GM12878 (cell line): Measurements from ENCODE around the gene COL26A1.

Experiments used
- ATF7 ChIP-seq: fragments of 450-650 bp; IDR thresholded peaks from 2 replicates; pipeline ENCODE4 v1.6.1; 2016; ENCODE audit warnings: low read depth, mild to moderate bottlenecking
- EP300 ChIP-seq, 2 experiments: fragments of 150-350 bp in 1 of 2; IDR thresholded peaks; 2 replicates each; pipeline ENCODE4 v1.6.1; 2011 to 2012; ENCODE audit warnings: low read depth in 2 of 2, low read length in 2 of 2, borderline replicate concordance in 1 of 2, improper control_type of control experiment in 1 of 2, inconsistent platforms in 1 of 2; ENCODE audit not compliant: control insufficient read depth in 1 of 2
- JUND ChIP-seq: IDR thresholded peaks from 2 replicates; pipeline ENCODE4 v1.6.1; 2012; ENCODE audit warnings: low read depth, mild to moderate bottlenecking, low read length, improper control_type of control experiment, moderate library complexity
- MYB ChIP-seq: fragments of 150-350 bp; IDR thresholded peaks from 2 replicates; pipeline ENCODE4 v1.6.1; 2014; ENCODE audit warnings: mild to moderate bottlenecking, low read depth, low read length, borderline replicate concordance
- NFIC ChIP-seq: IDR thresholded peaks from 2 replicates; pipeline ENCODE4 v1.6.1; 2012; ENCODE audit warnings: low read depth, mild to moderate bottlenecking, inconsistent platforms, low read length, moderate library complexity
- POLR2AphosphoS5 ChIP-seq: IDR thresholded peaks from 2 replicates; pipeline ENCODE4 v1.6.1; 2011; ENCODE audit warnings: mild to moderate bottlenecking, low read length, inconsistent platforms
- RAD21 ChIP-seq: IDR thresholded peaks from 2 replicates; pipeline ENCODE4 v1.6.1; 2011; ENCODE audit warnings: mild to moderate bottlenecking, low read depth, low read length, moderate library complexity; ENCODE audit not compliant: insufficient read depth
- STAT1 ChIP-seq: fragments of 450-650 bp; conservative IDR thresholded peaks from 2 replicates; pipeline ENCODE4 v1.6.1; 2014; ENCODE audit warnings: antibody characterized with exemption, mild to moderate bottlenecking
- TAF1 ChIP-seq: IDR thresholded peaks from 2 replicates; pipeline ENCODE4 v1.6.1; 2011; ENCODE audit warnings: mild to moderate bottlenecking, low read depth, low read length, borderline replicate concordance
- TF ChIP-seq, protein P1 (sequence below), 3 experiments: IDR thresholded peaks in 2 of 3; conservative IDR thresholded peaks in 1 of 3; 2 replicates each; pipeline ENCODE4 v1.5.1; 2011; ENCODE audit warnings: low read depth in 3 of 3, low read length in 3 of 3, mild to moderate bottlenecking in 3 of 3, control low read depth in 2 of 3, moderate library complexity in 2 of 3, inconsistent platforms in 1 of 3, mixed read lengths in 1 of 3; ENCODE audit not compliant: control insufficient read depth in 2 of 3, insufficient read depth in 1 of 3; ENCODE audit errors: extremely low read depth in 1 of 3
- TF ChIP-seq, protein P2 (sequence below): IDR thresholded peaks from 2 replicates; pipeline ENCODE4 v1.6.1; 2012; ENCODE audit warnings: low read depth, low read length, improper control_type of control experiment

DNA sequence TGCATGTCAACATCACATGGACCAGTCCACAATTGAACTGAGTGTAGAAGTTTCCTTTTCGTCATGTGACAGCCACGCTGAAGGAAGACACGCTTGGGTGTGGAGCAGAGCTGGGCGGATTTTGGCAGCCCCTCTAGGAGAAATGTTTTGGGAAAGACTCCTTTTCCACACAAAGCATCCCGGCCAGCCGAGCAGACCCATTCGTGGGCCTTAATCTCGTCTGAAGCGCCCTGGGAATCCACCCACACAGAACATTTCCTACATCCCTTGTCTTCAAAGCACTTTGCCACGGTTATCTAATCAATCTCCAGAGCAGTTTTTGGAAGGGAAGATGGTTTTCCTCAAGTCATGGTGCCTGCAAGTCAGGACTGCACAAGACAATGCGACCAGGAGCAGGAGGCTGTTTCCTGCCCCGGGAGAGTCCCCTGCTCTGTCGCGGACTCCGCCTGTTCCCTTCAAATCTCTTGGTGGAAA, 32.6 kb upstream of the COL26A1 start:
- no peak for TF ChIP-seq TAF1
- TF ChIP-seq NFIC, result no peak
- TF ChIP-seq EP300 (IDR thresholded peaks at IDR 0.05; ENCODE audit: borderline replicate concordance in 1 of 2, control insufficient read depth in 1 of 2, low read depth in 2 of 2, low read length in 2 of 2), result no peak
- no peak for TF ChIP-seq STAT1
- TF ChIP-seq POLR2AphosphoS5, result no peak
- TF ChIP-seq RAD21, result no peak
- no peak for TF ChIP-seq MYB
- TF ChIP-seq JUND, result no peak
- TF ChIP-seq, protein P1, sequence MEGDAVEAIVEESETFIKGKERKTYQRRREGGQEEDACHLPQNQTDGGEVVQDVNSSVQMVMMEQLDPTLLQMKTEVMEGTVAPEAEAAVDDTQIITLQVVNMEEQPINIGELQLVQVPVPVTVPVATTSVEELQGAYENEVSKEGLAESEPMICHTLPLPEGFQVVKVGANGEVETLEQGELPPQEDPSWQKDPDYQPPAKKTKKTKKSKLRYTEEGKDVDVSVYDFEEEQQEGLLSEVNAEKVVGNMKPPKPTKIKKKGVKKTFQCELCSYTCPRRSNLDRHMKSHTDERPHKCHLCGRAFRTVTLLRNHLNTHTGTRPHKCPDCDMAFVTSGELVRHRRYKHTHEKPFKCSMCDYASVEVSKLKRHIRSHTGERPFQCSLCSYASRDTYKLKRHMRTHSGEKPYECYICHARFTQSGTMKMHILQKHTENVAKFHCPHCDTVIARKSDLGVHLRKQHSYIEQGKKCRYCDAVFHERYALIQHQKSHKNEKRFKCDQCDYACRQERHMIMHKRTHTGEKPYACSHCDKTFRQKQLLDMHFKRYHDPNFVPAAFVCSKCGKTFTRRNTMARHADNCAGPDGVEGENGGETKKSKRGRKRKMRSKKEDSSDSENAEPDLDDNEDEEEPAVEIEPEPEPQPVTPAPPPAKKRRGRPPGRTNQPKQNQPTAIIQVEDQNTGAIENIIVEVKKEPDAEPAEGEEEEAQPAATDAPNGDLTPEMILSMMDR (IDR thresholded peaks at IDR 0.05 in 2 of 3, conservative IDR thresholded peaks at IDR 0.05 in 1 of 3; ENCODE audit: control insufficient read depth in 2 of 3, extremely low read depth in 1 of 3, insufficient read depth in 1 of 3, low read depth in 3 of 3, low read length in 3 of 3), result no peak
- TF ChIP-seq ATF7, result no peak
- TF ChIP-seq, protein P2, sequence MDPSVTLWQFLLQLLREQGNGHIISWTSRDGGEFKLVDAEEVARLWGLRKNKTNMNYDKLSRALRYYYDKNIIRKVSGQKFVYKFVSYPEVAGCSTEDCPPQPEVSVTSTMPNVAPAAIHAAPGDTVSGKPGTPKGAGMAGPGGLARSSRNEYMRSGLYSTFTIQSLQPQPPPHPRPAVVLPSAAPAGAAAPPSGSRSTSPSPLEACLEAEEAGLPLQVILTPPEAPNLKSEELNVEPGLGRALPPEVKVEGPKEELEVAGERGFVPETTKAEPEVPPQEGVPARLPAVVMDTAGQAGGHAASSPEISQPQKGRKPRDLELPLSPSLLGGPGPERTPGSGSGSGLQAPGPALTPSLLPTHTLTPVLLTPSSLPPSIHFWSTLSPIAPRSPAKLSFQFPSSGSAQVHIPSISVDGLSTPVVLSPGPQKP, result no peak
